ENCODE measurements around the gene HOXB4. TPM values are rescaled to one million over a fixed set of nuclear protein-coding genes. Genes with fewer than 3 reads are reported as not detected.

Gene HOXB4
- total RNA-seq, 3 donors from 2014 or later, result 4.5 to 14.6 (median 5.3) TPM

- no peak for TF ChIP-seq CTCF (IDR thresholded peaks at IDR 0.05)
- no peaks in the 10 kb centered on the region for H3K9me3 ChIP-seq
- no peak overlapping the region for H3K4me3 ChIP-seq
- intact Hi-C loops (cut with DNase I, micrococcal nuclease), result no loop called here
- DNase-seq (no peak), ATAC-seq (no peak)
- peaks cover 15% of the 10 kb centered on the region for H3K4me1 ChIP-seq (ENCODE audit: low read depth)
- no peaks in the 10 kb centered on the region for H3K36me3 ChIP-seq (ENCODE audit: low read depth)
Measured at GRCh38 chr17:48545539-48545938, 32.6 kb downstream of the HOXB4 start.

- ATAC-seq (no peak), DNase-seq (no peak)
- peaks cover 15% of the 10 kb centered on the region for H3K4me1 ChIP-seq (ENCODE audit: low read depth)
- TF ChIP-seq CTCF (IDR thresholded peaks at IDR 0.05), result no peak
- H3K4me3 ChIP-seq, result peak within 1 kb of the TSS; percentile 34
- intact Hi-C loops (cut with DNase I, micrococcal nuclease), result no loop called here
- no peaks in the 10 kb centered on the region for H3K36me3 ChIP-seq (ENCODE audit: low read depth)
- H3K9me3 ChIP-seq, result no peaks in the 10 kb centered on the region
Measured at GRCh38 chr17:48545022-48545375, 33.2 kb downstream of the HOXB4 start, which contains the start of gene HOXB2. HOXB2 (minus strand) TSS chr17:48545109; CDS start chr17:48544911, 198 bp downstream.

DNA sequence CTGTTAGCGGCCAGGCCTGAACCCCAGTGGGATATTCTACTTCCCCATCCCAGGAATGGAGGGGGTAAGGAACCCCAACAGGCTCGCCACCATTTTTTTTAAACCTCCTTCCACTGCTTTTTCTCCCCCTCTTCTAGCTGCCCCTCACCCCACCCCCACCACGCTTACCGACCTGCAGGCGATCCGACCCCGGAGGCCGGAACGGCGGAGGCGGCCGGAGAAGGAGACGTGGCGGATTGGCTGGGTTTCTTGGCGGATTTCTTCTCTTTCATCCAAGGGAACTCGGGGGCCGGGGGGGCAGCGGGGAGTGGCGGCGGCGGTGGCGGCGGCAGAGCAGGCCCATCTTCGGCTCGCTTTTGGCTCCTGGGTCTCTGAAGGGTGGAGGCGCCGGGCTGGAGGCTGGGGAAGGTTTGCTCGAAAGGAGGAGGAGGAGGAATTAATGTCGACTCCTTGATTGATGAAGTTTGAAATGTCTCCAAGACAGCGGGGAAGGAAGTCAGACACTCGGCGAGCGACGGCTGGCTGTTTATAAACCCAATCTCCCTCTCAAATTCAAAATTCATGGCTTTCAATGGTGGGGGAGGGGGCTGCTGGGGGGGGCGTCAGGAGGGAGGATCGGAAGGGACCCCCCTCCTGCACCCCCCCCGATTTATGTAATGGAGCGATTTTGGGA lies 33.7 kb downstream of the HOXB4 start:
- intact Hi-C loops (cut with DNase I, micrococcal nuclease), result no loop called here
- TF ChIP-seq CTCF (IDR thresholded peaks at IDR 0.05), result no peak
- Histone ChIP-seq H3K9me3 (no peaks in the 10 kb centered on the region), H3K4me3 (peak overlapping the region; percentile 34), H3K36me3 (ENCODE audit: low read depth) (no peaks in the 10 kb centered on the region), H3K4me1 (ENCODE audit: low read depth) (peaks cover 15% of the 10 kb centered on the region)
- peak; percentile 62 to 81 (median 80) for DNase-seq
- peak; percentile 22 for ATAC-seq

DNA sequence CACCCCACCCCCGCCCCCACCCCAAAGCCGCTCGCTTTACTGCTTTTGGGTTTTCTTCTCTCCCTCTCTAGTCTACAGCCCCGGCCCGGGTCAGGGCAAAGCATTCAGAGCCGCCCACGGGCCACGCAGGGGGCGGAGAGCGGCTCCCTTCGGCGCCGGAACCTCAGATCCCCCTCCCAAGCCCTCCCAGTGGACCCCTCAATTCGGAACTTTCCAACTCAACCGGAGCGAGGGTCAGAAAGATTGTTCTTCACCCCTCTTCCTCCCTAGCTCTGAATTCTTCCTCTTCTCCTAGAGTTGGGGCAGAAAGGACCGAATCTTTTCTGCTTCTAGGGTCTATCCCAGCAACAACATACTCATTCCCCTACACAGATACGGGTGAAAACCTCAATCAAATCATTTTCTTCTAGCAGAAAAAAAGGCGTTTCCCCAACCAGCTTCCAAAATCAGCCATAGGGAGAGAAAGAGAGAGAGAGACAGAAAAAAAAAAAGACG lies 34.2 kb downstream of the HOXB4 start:
- Histone ChIP-seq H3K36me3 (ENCODE audit: low read depth) (no peaks in the 10 kb centered on the region), H3K4me1 (ENCODE audit: low read depth) (peaks cover 15% of the 10 kb centered on the region), H3K9me3 (no peaks in the 10 kb centered on the region), H3K4me3 (peak overlapping the region; percentile 34)
- no peak for TF ChIP-seq CTCF (IDR thresholded peaks at IDR 0.05)
- peak; percentile 5 for ATAC-seq
- intact Hi-C loops (cut with DNase I, micrococcal nuclease), result no loop called here
- peak in 1 of 3 donors; percentile 48 for DNase-seq

- H3K4me3 ChIP-seq, result peak overlapping the region; percentile 34
- peak; percentile 74 for ATAC-seq
- no peak for TF ChIP-seq CTCF (IDR thresholded peaks at IDR 0.05)
- peaks cover 15% of the 10 kb centered on the region for H3K4me1 ChIP-seq (ENCODE audit: low read depth)
- no peaks in the 10 kb centered on the region for H3K9me3 ChIP-seq
- no peaks in the 10 kb centered on the region for H3K36me3 ChIP-seq (ENCODE audit: low read depth)
- peak; percentile 47 to 73 (median 66) for DNase-seq
- intact Hi-C loops (cut with DNase I, micrococcal nuclease), result no loop called here
Measured at GRCh38 chr17:48543107-48543853, 34.9 kb downstream of the HOXB4 start.

Measured in mucosa of descending colon (tissue), 3 donors.